ENCODE results near the gene TBC1D32.
"Not testable (repeated sequence)": the region's sequence is repeated elsewhere in the genome, so short reads cannot be mapped to it uniquely, and the experiment has no call there.

TBC1D32 gene

GRCh38 chr6:121210943-121211342 lies 123.3 kb downstream of the TBC1D32 start:
- no peak for DNase-seq

- no peak for DNase-seq
Observed at GRCh38 chr6:121205569-121205968, 128.7 kb downstream of the TBC1D32 start.

GRCh38 chr6:121201105-121201504 lies 133.2 kb downstream of the TBC1D32 start:
- no peak for DNase-seq

- not testable (repeated sequence) for DNase-seq
Observed at GRCh38 chr6:121196042-121196441, 138.2 kb downstream of the TBC1D32 start.

GRCh38 chr6:121190122-121190521 lies 144.2 kb downstream of the TBC1D32 start:
- no peak for DNase-seq

- DNase-seq, result no peak
Observed at GRCh38 chr6:121188356-121188755, 145.9 kb downstream of the TBC1D32 start.

- no peak for DNase-seq
Observed at GRCh38 chr6:121187833-121188200, 146.5 kb downstream of the TBC1D32 start.

GRCh38 chr6:121187200-121187832 lies 147.0 kb downstream of the TBC1D32 start:
- no peak for DNase-seq

- no peak for DNase-seq
Observed at GRCh38 chr6:121183742-121184141, 150.5 kb downstream of the TBC1D32 start.

GRCh38 chr6:121175827-121176226 lies 158.5 kb downstream of the TBC1D32 start:
- no peak for DNase-seq

GRCh38 chr6:121172451-121172850 lies 161.8 kb downstream of the TBC1D32 start:
- not testable (repeated sequence) for DNase-seq

- DNase-seq, result no peak
Observed at GRCh38 chr6:121171879-121172278, 162.4 kb downstream of the TBC1D32 start.

- no peak for DNase-seq
Observed at GRCh38 chr6:121161886-121162285, 172.4 kb downstream of the TBC1D32 start.

- no peak for DNase-seq
Observed at GRCh38 chr6:121160276-121160675, 174.0 kb downstream of the TBC1D32 start.

GRCh38 chr6:121158891-121159290 lies 175.4 kb downstream of the TBC1D32 start:
- DNase-seq, result no peak

GRCh38 chr6:121158438-121158837 lies 175.8 kb downstream of the TBC1D32 start:
- no peak for DNase-seq

GRCh38 chr6:121157906-121158305 lies 176.4 kb downstream of the TBC1D32 start:
- no peak for DNase-seq

GRCh38 chr6:121143476-121143875 lies 190.8 kb downstream of the TBC1D32 start:
- DNase-seq, result no peak

- DNase-seq, result peak; percentile 48
Observed at GRCh38 chr6:121142093-121142492, 192.2 kb downstream of the TBC1D32 start.

- DNase-seq, result no peak
Observed at GRCh38 chr6:121135425-121135824, 198.9 kb downstream of the TBC1D32 start.

- DNase-seq, result no peak
Observed at GRCh38 chr6:121134922-121135321, 199.4 kb downstream of the TBC1D32 start.

- DNase-seq, result no peak
Observed at GRCh38 chr6:121124600-121124999, 209.7 kb downstream of the TBC1D32 start.

GRCh38 chr6:121112356-121112755 lies 221.9 kb downstream of the TBC1D32 start:
- DNase-seq, result no peak

GRCh38 chr6:121110733-121111132 lies 223.5 kb downstream of the TBC1D32 start:
- no peak for DNase-seq

GRCh38 chr6:121106962-121107361 lies 227.3 kb downstream of the TBC1D32 start:
- no peak for DNase-seq

Data from NCI-H446 treated with DMSO at 0.1 percent for 48 hours (cell line).